Breast epithelium (tissue), 4 donors: ENCODE results near the gene ULBP1. TPM values are rescaled to one million over a fixed set of nuclear protein-coding genes. Genes with fewer than 3 reads are reported as not detected.
A peak's percentile ranks its signal among the peaks of the same experiment; 100 is the strongest.
"Not testable (repeated sequence)": the region's sequence is repeated elsewhere in the genome, so short reads cannot be mapped to it uniquely, and the experiment has no call there.

Source experiments
- DNase-seq, 2 donors: peaks; one replicate each; pipeline ENCODE4 v3.0.0-alpha.2; 2019; ENCODE audit warnings: low spot score in 2 of 2
- H3K27ac ChIP-seq, 2 donors: fragments of 200-600 bp; sonication (generic) in 1 of 2; one replicate each; pipeline ENCODE4 v1.5.1; 2016 to 2019; ENCODE audit warnings: mild to moderate bottlenecking in 1 of 2
- H3K27me3 ChIP-seq, 2 donors: fragments of 200-600 bp; sonication (generic) in 1 of 2; one replicate each; pipeline versions ENCODE4 v1.5.1 to v1.6.0; 2017 to 2019; ENCODE audit warnings: control low read depth in 1 of 2, mild to moderate bottlenecking in 1 of 2
- H3K36me3 ChIP-seq: fragments of 200-600 bp; one replicate; pipeline ENCODE4 v1.5.1; 2019
- H3K4me1 ChIP-seq, 2 donors: fragments of 200-600 bp; sonication (generic); one replicate each; pipeline ENCODE4 v1.5.1; 2016 to 2019; ENCODE audit warnings: control low read depth in 1 of 2
- H3K4me3 ChIP-seq, 3 donors: fragments of 200-600 bp; sonication (generic); 1 replicate in 2 of 3; 2 replicates in 1 of 3; pipeline ENCODE4 v1.5.1; 2016 to 2019; ENCODE audit warnings: mild to moderate bottlenecking in 3 of 3, moderate library complexity in 2 of 3
- H3K9me3 ChIP-seq, 2 donors: fragments of 200-600 bp; sonication (generic) in 1 of 2; one replicate each; pipeline ENCODE4 v1.5.1; 2016 to 2019; ENCODE audit warnings: control low read depth in 1 of 2
- POLR2A ChIP-seq: fragments of 450-650 bp; IDR thresholded peaks from one replicate; pipeline ENCODE4 v1.6.1; 2016; ENCODE audit warnings: antibody characterized with exemption, mild to moderate bottlenecking, moderate library complexity
- POLR2AphosphoS5 ChIP-seq, 3 donors: sonication (generic); formaldehyde crosslinking; IDR thresholded peaks; one replicate each; pipeline ENCODE4 v1.6.1; 2017; ENCODE audit warnings: antibody characterized with exemption in 3 of 3
- intact Hi-C: fragments of 100-400 bp; cut with DNase I; formaldehyde crosslinking; loops from one replicate; pipeline ENCODE4 v1.15.1; 2023; ENCODE audit warnings: low total_unique reads
- total RNA-seq, 3 donors: library from RNA; depleted of rRNA; stranded (reverse); fragments of >200 nt; gene quantifications; one replicate each; pipeline ENCODE4 v1.1.0, GENCODE V29; 2016
- TF ChIP-seq, protein P1 (sequence below), 3 donors: fragments of 450-650 bp; IDR thresholded peaks; one replicate each; pipeline ENCODE4 v1.5.1; 2016 to 2017; ENCODE audit warnings: antibody characterized with exemption in 3 of 3, mild to moderate bottlenecking in 3 of 3, moderate library complexity in 3 of 3

ULBP1 gene
- total RNA-seq, 3 donors from 2014 or later, result under 0.01 to 0.29 TPM; not detected in 1

GRCh38 chr6:149924933-149925252 lies 38.9 kb upstream of the ULBP1 start:
- intact Hi-C loops, result loop anchor here (5.0 kb wide), 1 partner anchor 88 kb away; no protein-coding TSS in a partner anchor
- Histone ChIP-seq H3K27ac (no peak overlapping the region), H3K27me3 (no peaks in the 10 kb centered on the region), H3K4me3 (no peak overlapping the region), H3K4me1 (peaks cover 0 to 4% of the 10 kb centered on the region in 2 donors), H3K9me3 (no peaks in the 10 kb centered on the region), H3K36me3 (no peaks in the 10 kb centered on the region)
- DNase-seq, result no peak
- no peak for TF ChIP-seq POLR2AphosphoS5 (IDR thresholded peaks at IDR 0.05)
- TF ChIP-seq, protein P1, sequence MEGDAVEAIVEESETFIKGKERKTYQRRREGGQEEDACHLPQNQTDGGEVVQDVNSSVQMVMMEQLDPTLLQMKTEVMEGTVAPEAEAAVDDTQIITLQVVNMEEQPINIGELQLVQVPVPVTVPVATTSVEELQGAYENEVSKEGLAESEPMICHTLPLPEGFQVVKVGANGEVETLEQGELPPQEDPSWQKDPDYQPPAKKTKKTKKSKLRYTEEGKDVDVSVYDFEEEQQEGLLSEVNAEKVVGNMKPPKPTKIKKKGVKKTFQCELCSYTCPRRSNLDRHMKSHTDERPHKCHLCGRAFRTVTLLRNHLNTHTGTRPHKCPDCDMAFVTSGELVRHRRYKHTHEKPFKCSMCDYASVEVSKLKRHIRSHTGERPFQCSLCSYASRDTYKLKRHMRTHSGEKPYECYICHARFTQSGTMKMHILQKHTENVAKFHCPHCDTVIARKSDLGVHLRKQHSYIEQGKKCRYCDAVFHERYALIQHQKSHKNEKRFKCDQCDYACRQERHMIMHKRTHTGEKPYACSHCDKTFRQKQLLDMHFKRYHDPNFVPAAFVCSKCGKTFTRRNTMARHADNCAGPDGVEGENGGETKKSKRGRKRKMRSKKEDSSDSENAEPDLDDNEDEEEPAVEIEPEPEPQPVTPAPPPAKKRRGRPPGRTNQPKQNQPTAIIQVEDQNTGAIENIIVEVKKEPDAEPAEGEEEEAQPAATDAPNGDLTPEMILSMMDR (IDR thresholded peaks at IDR 0.05), result no peak
- no peak for TF ChIP-seq POLR2A

GRCh38 chr6:149925253-149925973 lies 38.3 kb upstream of the ULBP1 start:
- Histone ChIP-seq H3K4me1 (peaks cover 0 to 4% of the 10 kb centered on the region in 2 donors), H3K27me3 (no peaks in the 10 kb centered on the region), H3K36me3 (no peaks in the 10 kb centered on the region), H3K27ac (peak overlapping the region; percentile 66 to 68), H3K9me3 (no peaks in the 10 kb centered on the region), H3K4me3 (peak overlapping the region; percentile 43 to 66 (median 59))
- no peak for DNase-seq
- TF ChIP-seq POLR2AphosphoS5 (IDR thresholded peaks at IDR 0.05) (no peak), POLR2A (no peak)
- TF ChIP-seq, protein P1 (IDR thresholded peaks at IDR 0.05), result no peak
- intact Hi-C loops, result loop anchor here (5.0 kb wide), 1 partner anchor 88 kb away; no protein-coding TSS in a partner anchor

DNA sequence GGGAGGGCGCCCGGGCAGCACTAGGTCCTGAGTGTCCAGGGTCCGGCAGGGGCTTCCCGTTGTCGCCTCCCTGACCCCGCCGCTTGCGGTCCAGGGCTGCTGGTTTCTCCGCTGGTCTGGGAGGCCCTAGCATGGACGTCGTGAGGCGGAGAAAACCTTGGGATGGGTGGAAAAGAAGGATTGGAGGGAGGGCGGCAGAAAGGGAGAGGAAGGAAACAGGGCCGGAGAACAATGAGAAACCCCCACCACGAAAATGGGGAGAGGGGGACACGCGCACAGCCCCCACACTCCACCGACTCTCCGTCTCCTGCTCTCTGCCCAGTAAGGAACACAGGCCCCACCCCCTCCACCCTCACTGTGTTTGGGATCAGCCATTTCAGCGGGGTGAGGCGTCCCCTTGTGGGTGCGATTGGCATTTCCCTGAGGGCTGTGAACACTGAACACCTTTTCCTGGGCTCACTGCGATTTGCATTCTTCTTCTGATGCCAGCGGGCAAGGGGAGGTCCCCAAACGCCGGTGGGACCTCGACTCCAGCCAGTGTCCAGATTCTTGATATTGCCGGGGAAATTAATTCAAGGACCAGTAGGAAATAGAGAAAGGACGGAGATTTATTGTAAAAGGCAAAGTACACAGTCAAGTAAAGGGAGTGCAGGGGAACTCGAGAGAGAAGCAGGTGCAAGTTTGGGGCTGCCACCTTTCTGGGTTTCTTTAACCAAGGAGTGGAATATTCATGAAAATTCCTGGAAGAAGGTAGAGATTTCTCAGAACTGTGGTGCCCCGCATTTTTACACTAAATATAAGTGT lies 37.6 kb upstream of the ULBP1 start:
- H3K4me3 ChIP-seq, result peak overlapping the region; percentile 43 to 66 (median 59)
- H3K9me3 ChIP-seq, result no peaks in the 10 kb centered on the region
- intact Hi-C loops, result loop anchor here (5.0 kb wide), 1 partner anchor 89 kb away; no protein-coding TSS in a partner anchor
- H3K27ac ChIP-seq, result peak overlapping the region; percentile 66 to 68
- no peak for TF ChIP-seq POLR2AphosphoS5 (IDR thresholded peaks at IDR 0.05)
- TF ChIP-seq POLR2A, result no peak
- TF ChIP-seq, protein P1 (IDR thresholded peaks at IDR 0.05), result peak; percentile 97 to 99 (median 99)
- H3K36me3 ChIP-seq, result no peaks in the 10 kb centered on the region
- DNase-seq, result peak; percentile 90 to 92
- no peaks in the 10 kb centered on the region for H3K27me3 ChIP-seq
- peaks cover 0 to 4% of the 10 kb centered on the region in 2 donors for H3K4me1 ChIP-seq

DNA sequence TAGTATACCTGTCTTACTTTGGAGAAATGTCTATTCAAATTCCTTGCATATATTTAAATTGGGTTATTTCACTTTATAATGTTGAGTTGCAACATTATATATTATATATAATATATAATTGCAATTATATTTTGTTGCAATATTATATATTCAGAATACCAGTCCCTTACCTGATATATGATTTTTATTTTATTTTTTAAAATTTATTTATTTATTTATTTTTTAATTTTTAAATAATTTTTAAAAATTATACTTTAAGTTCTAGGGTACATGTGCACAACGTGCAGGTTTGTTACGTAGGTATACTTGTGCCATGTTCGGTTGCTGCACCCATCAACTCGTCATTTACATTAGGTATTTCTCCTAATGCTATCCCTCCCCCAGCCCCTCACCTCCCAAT lies 36.7 kb upstream of the ULBP1 start:
- H3K9me3 ChIP-seq, H3K4me1 ChIP-seq, H3K27me3 ChIP-seq, H3K27ac ChIP-seq, H3K36me3 ChIP-seq, H3K4me3 ChIP-seq, DNase-seq: not testable (repeated sequence)
- intact Hi-C loops, result loop anchor here (5.0 kb wide), 1 partner anchor 90 kb away; no protein-coding TSS in a partner anchor

DNA sequence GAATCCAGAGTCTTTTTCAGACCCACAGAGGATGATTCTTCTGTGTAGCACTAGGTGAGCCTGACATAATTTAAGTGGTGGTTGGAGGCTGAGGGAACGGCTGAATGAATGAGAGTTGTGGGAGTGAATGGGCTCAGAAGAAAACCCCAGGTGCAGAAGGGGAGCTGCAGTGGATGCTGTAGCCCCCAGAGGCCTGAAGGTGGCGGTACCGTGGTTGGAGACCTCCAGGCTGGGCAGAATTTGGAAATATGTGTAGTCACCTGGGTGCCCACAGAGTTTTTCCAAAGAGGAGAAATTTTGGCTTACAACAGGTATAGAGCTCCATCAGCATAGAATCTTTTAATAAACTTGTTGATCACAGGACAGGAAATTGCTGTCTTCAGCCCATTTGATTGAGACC lies 34.3 kb upstream of the ULBP1 start:
- peaks cover 0 to 4% of the 10 kb centered on the region in 2 donors for H3K4me1 ChIP-seq
- H3K27ac ChIP-seq, result no peak overlapping the region
- TF ChIP-seq POLR2AphosphoS5 (IDR thresholded peaks at IDR 0.05), result no peak
- no peak for TF ChIP-seq POLR2A
- TF ChIP-seq, protein P1 (IDR thresholded peaks at IDR 0.05), result no peak
- intact Hi-C loops, result loop anchor here (5.0 kb wide), 1 partner anchor 92 kb away; no protein-coding TSS in a partner anchor
- peaks cover 0 to 2% of the 10 kb centered on the region in 2 donors for H3K27me3 ChIP-seq
- H3K9me3 ChIP-seq, result no peaks in the 10 kb centered on the region
- DNase-seq, result no peak
- no peaks in the 10 kb centered on the region for H3K36me3 ChIP-seq
- H3K4me3 ChIP-seq, result no peak overlapping the region
